ENCODE results near the gene TCF25. TPM values are rescaled to one million over a fixed set of nuclear protein-coding genes. Genes with fewer than 3 reads are reported as not detected.
"Not testable (repeated sequence)": the region's sequence is repeated elsewhere in the genome, so short reads cannot be mapped to it uniquely, and the experiment has no call there.

The TCF25 gene
- total and polyA plus RNA-seq, 10 donors = 113 to 412 (median 251) TPM

GRCh38 chr16:89925596-89926079, 52.2 kb downstream of the TCF25 start:
- Histone ChIP-seq H3K27me3 (replicated peaks in 1 of 7) (peaks cover 3 to 100% (median 75%) of the 10 kb centered on the region in 7 donors), H3K9me3 (no peaks in the 10 kb centered on the region), H3K4me1 (peaks cover 30 to 64% (median 61%) of the 10 kb centered on the region in 6 donors), H3K27ac (no peak overlapping the region), H3K36me3 (no peaks in the 10 kb centered on the region), H3K4me3 (peak overlapping the region; percentile 17 to 71 (median 54))
- 1 to 3% (median 1%) methylated on average over 11 to 42 of the region's 42 CpGs for WGBS, 5 donors
- no peak for DNase-seq
- intact Hi-C loops (cut with DNase I; ENCODE audit: low total_unique reads) = no loop called here
- no peak for TF ChIP-seq POLR2A (IDR thresholded peaks at IDR 0.05)
- TF ChIP-seq POLR2AphosphoS5 (IDR thresholded peaks at IDR 0.05) = no peak
- TF ChIP-seq, protein P1, sequence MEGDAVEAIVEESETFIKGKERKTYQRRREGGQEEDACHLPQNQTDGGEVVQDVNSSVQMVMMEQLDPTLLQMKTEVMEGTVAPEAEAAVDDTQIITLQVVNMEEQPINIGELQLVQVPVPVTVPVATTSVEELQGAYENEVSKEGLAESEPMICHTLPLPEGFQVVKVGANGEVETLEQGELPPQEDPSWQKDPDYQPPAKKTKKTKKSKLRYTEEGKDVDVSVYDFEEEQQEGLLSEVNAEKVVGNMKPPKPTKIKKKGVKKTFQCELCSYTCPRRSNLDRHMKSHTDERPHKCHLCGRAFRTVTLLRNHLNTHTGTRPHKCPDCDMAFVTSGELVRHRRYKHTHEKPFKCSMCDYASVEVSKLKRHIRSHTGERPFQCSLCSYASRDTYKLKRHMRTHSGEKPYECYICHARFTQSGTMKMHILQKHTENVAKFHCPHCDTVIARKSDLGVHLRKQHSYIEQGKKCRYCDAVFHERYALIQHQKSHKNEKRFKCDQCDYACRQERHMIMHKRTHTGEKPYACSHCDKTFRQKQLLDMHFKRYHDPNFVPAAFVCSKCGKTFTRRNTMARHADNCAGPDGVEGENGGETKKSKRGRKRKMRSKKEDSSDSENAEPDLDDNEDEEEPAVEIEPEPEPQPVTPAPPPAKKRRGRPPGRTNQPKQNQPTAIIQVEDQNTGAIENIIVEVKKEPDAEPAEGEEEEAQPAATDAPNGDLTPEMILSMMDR (IDR thresholded peaks at IDR 0.05 in 8 of 11, conservative IDR thresholded peaks at IDR 0.05 in 3 of 11) = no peak

- H3K4me1 ChIP-seq = peaks cover 3 to 12% (median 5%) of the 10 kb centered on the region in 6 donors
- intact Hi-C loops (cut with DNase I; ENCODE audit: low total_unique reads) = no loop called here
- peaks cover 0 to 57% (median 20%) of the 10 kb centered on the region in 7 donors for H3K27me3 ChIP-seq (replicated peaks in 1 of 7)
- WGBS, 5 donors = 72 to 89% (median 77%) methylated on average over 16 of the region's 16 CpGs
- H3K4me3 ChIP-seq = no peak overlapping the region
- DNase-seq = no peak
- no peaks in the 10 kb centered on the region for H3K9me3 ChIP-seq
- TF ChIP-seq POLR2A (IDR thresholded peaks at IDR 0.05) = no peak
- TF ChIP-seq, protein P1 (IDR thresholded peaks at IDR 0.05 in 8 of 11, conservative IDR thresholded peaks at IDR 0.05 in 3 of 11) = no peak
- TF ChIP-seq POLR2AphosphoS5 (IDR thresholded peaks at IDR 0.05) = no peak
- no peaks in the 10 kb centered on the region for H3K36me3 ChIP-seq
- no peak overlapping the region for H3K27ac ChIP-seq
Observed at GRCh38 chr16:89931305-89931896, 58.0 kb downstream of the TCF25 start.

GRCh38 chr16:89931964-89932363, 58.6 kb downstream of the TCF25 start:
- Histone ChIP-seq H3K27me3 (replicated peaks in 1 of 7) (peaks cover 0 to 52% (median 14%) of the 10 kb centered on the region in 7 donors), H3K4me1 (peaks cover 0 to 7% (median 0%) of the 10 kb centered on the region in 6 donors), H3K27ac (no peak overlapping the region), H3K36me3 (no peaks in the 10 kb centered on the region), H3K9me3 (no peaks in the 10 kb centered on the region), H3K4me3 (no peak overlapping the region)
- TF ChIP-seq, protein P1 (IDR thresholded peaks at IDR 0.05 in 8 of 11, conservative IDR thresholded peaks at IDR 0.05 in 3 of 11) = no peak
- TF ChIP-seq POLR2AphosphoS5 (IDR thresholded peaks at IDR 0.05) (no peak), POLR2A (IDR thresholded peaks at IDR 0.05) (no peak)
- DNase-seq = no peak
- 77 to 91% (median 87%) methylated on average over 6 of the region's 6 CpGs for WGBS, 5 donors
- intact Hi-C loops (cut with DNase I; ENCODE audit: low total_unique reads) = no loop called here

- WGBS, 5 donors = 95 to 99% (median 97%) methylated on average over 11 to 29 of the region's 29 CpGs
- peaks cover 0 to 41% (median 0%) of the 10 kb centered on the region in 7 donors for H3K27me3 ChIP-seq (replicated peaks in 1 of 7)
- intact Hi-C loops (cut with DNase I; ENCODE audit: low total_unique reads); H3K9me3 ChIP-seq; H3K4me1 ChIP-seq; DNase-seq; H3K4me3 ChIP-seq; H3K36me3 ChIP-seq; H3K27ac ChIP-seq: not testable (repeated sequence)
Observed at GRCh38 chr16:89934019-89934418, 60.6 kb downstream of the TCF25 start.

Measured in spleen (tissue), 11 donors.